Neural cell (in vitro differentiated cells): Measurements from ENCODE around the gene RUVBL1.

ENCODE experiments used
- EP300 ChIP-seq: fragments of 450-650 bp; conservative IDR thresholded peaks from 2 replicates; pipeline ENCODE4 v1.6.1; 2014; ENCODE audit warnings: antibody characterized with exemption, mild to moderate bottlenecking, moderate library complexity; ENCODE audit not compliant: poor library complexity, severe bottlenecking
- EZH2 ChIP-seq: fragments of 200-600, 300-800 bp; shearing (Covaris generic), sonication (generic); IDR thresholded peaks from 2 replicates; pipeline ENCODE4 v1.6.1; 2014; ENCODE audit warnings: antibody characterized with exemption, low read length, borderline replicate concordance, mild to moderate bottlenecking; ENCODE audit not compliant: insufficient read depth, poor library complexity, severe bottlenecking
- MXI1 ChIP-seq: fragments of 450-650 bp; conservative IDR thresholded peaks from 2 replicates; pipeline ENCODE4 v1.6.1; 2014; ENCODE audit warnings: antibody characterized with exemption, mild to moderate bottlenecking; ENCODE audit not compliant: poor library complexity, severe bottlenecking
- POLR2AphosphoS5 ChIP-seq: IDR thresholded peaks from 2 replicates; pipeline ENCODE4 v1.6.1; 2012
- RAD21 ChIP-seq: fragments of 450-650 bp; conservative IDR thresholded peaks from 2 replicates; pipeline ENCODE4 v1.6.1; 2014; ENCODE audit warnings: antibody characterized with exemption, mild to moderate bottlenecking, moderate library complexity
- TAF1 ChIP-seq: IDR thresholded peaks from 2 replicates; pipeline ENCODE4 v1.6.1; 2012; ENCODE audit warnings: low read depth
- TF ChIP-seq, protein P1 (sequence below): fragments of 450-650 bp; IDR thresholded peaks from 2 replicates; pipeline ENCODE4 v1.5.1; 2014; ENCODE audit warnings: antibody characterized with exemption, mild to moderate bottlenecking, moderate library complexity; ENCODE audit not compliant: poor library complexity, severe bottlenecking
- TF ChIP-seq, protein P2 (sequence below): IDR thresholded peaks from 2 replicates; pipeline ENCODE4 v1.6.1; 2012; ENCODE audit warnings: borderline replicate concordance

- TF ChIP-seq, protein P1, sequence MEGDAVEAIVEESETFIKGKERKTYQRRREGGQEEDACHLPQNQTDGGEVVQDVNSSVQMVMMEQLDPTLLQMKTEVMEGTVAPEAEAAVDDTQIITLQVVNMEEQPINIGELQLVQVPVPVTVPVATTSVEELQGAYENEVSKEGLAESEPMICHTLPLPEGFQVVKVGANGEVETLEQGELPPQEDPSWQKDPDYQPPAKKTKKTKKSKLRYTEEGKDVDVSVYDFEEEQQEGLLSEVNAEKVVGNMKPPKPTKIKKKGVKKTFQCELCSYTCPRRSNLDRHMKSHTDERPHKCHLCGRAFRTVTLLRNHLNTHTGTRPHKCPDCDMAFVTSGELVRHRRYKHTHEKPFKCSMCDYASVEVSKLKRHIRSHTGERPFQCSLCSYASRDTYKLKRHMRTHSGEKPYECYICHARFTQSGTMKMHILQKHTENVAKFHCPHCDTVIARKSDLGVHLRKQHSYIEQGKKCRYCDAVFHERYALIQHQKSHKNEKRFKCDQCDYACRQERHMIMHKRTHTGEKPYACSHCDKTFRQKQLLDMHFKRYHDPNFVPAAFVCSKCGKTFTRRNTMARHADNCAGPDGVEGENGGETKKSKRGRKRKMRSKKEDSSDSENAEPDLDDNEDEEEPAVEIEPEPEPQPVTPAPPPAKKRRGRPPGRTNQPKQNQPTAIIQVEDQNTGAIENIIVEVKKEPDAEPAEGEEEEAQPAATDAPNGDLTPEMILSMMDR = no peak
- no peak for TF ChIP-seq POLR2AphosphoS5
- TF ChIP-seq, protein P2, sequence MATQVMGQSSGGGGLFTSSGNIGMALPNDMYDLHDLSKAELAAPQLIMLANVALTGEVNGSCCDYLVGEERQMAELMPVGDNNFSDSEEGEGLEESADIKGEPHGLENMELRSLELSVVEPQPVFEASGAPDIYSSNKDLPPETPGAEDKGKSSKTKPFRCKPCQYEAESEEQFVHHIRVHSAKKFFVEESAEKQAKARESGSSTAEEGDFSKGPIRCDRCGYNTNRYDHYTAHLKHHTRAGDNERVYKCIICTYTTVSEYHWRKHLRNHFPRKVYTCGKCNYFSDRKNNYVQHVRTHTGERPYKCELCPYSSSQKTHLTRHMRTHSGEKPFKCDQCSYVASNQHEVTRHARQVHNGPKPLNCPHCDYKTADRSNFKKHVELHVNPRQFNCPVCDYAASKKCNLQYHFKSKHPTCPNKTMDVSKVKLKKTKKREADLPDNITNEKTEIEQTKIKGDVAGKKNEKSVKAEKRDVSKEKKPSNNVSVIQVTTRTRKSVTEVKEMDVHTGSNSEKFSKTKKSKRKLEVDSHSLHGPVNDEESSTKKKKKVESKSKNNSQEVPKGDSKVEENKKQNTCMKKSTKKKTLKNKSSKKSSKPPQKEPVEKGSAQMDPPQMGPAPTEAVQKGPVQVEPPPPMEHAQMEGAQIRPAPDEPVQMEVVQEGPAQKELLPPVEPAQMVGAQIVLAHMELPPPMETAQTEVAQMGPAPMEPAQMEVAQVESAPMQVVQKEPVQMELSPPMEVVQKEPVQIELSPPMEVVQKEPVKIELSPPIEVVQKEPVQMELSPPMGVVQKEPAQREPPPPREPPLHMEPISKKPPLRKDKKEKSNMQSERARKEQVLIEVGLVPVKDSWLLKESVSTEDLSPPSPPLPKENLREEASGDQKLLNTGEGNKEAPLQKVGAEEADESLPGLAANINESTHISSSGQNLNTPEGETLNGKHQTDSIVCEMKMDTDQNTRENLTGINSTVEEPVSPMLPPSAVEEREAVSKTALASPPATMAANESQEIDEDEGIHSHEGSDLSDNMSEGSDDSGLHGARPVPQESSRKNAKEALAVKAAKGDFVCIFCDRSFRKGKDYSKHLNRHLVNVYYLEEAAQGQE = no peak
- TF ChIP-seq RAD21 = no peak
- no peak for TF ChIP-seq EZH2
- TF ChIP-seq MXI1 = no peak
- no peak for TF ChIP-seq TAF1
- no peak for TF ChIP-seq EP300
Observed at GRCh38 chr3:128040660-128041059, 83.0 kb downstream of the RUVBL1 start.
